Measurements from ENCODE around the gene IL4I1. TPM values are rescaled to one million over a fixed set of nuclear protein-coding genes. Genes with fewer than 3 reads are reported as not detected.

Gene IL4I1
- total and polyA plus RNA-seq, 12 donors, result 0.26 to 26.9 (median 0.57) TPM; not detected in 3

- intact Hi-C loops (cut with DNase I), result loop anchor here in 5 of 10 donors (5.0 to 10.0 kb wide), 3 partner anchors 48 to 350 kb away; partner anchors contain the start of genes MED25 (in 4 of the 5), FCGRT (in 1 of the 5) and PRMT1 (in 1 of the 5)
- Histone ChIP-seq H3K9me3 (no peaks in the 10 kb centered on the region), H3K27me3 (no peaks in the 10 kb centered on the region), H3K27ac (peak overlapping the region in 5 of 10 donors; percentile 40 to 96 (median 60)), H3K4me3 (no peak overlapping the region), H3K4me1 (peaks cover 17 to 43% (median 41%) of the 10 kb centered on the region in 9 donors), H3K36me3 (peaks cover 0 to 52% (median 13%) of the 10 kb centered on the region in 9 donors)
- DNase-seq, result no peak
- ATAC-seq, result no peak
- 91 to 92% methylated on average over 13 of the region's 13 CpGs for WGBS, 2 donors
- TF ChIP-seq CTCF (IDR thresholded peaks at IDR 0.05), result no peak
Measured at GRCh38 chr19:49864890-49865289, 31.8 kb downstream of the IL4I1 start.

DNA sequence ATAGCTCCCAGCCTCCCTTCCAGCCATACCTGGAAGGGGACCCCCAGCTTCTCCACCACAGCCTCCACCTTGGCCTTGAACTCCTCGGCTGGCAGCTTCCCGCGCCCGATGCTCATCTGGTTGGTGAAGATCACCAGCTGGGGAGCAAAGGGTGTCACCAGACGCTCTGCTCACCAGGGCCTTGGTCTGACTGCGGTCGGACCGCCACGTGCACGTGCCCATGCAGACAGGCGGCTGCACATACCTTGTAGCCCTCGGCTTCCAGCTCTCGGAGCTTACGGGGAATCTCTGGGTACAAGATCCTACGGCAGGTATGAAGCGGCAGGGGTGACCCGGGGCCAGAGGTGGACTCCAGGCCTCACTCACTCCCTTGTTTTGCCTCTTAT, 32.8 kb downstream of the IL4I1 start:
- Histone ChIP-seq H3K27ac (no peak overlapping the region), H3K4me1 (peaks cover 14 to 39% (median 37%) of the 10 kb centered on the region in 9 donors), H3K36me3 (peaks cover 0 to 61% (median 18%) of the 10 kb centered on the region in 9 donors), H3K4me3 (no peak overlapping the region), H3K27me3 (no peaks in the 10 kb centered on the region), H3K9me3 (no peaks in the 10 kb centered on the region)
- TF ChIP-seq CTCF (IDR thresholded peaks at IDR 0.05), result no peak
- intact Hi-C loops (cut with DNase I), result loop anchor here in 1 of 10 donors (10.0 kb wide), 1 partner anchor 349 kb away; the partner anchor contains the start of gene FCGRT
- ATAC-seq (no peak), DNase-seq (no peak)
- 86 to 92% methylated on average over 17 of the region's 17 CpGs for WGBS, 2 donors

- no peak for TF ChIP-seq CTCF (IDR thresholded peaks at IDR 0.05)
- WGBS, 2 donors, result 91 to 92% methylated on average over 24 of the region's 24 CpGs
- H3K4me1 ChIP-seq, result peaks cover 12 to 33% (median 32%) of the 10 kb centered on the region in 9 donors
- H3K4me3 ChIP-seq, result no peak overlapping the region
- intact Hi-C loops (cut with DNase I), result loop anchor here in 1 of 10 donors (10.0 kb wide), 1 partner anchor 349 kb away; the partner anchor contains the start of gene FCGRT
- peaks cover 0 to 66% (median 18%) of the 10 kb centered on the region in 9 donors for H3K36me3 ChIP-seq
- H3K9me3 ChIP-seq, result no peaks in the 10 kb centered on the region
- no peaks in the 10 kb centered on the region for H3K27me3 ChIP-seq
- DNase-seq, result no peak
- ATAC-seq, result no peak
- no peak overlapping the region for H3K27ac ChIP-seq
Measured at GRCh38 chr19:49863254-49863934, 33.3 kb downstream of the IL4I1 start.

DNA sequence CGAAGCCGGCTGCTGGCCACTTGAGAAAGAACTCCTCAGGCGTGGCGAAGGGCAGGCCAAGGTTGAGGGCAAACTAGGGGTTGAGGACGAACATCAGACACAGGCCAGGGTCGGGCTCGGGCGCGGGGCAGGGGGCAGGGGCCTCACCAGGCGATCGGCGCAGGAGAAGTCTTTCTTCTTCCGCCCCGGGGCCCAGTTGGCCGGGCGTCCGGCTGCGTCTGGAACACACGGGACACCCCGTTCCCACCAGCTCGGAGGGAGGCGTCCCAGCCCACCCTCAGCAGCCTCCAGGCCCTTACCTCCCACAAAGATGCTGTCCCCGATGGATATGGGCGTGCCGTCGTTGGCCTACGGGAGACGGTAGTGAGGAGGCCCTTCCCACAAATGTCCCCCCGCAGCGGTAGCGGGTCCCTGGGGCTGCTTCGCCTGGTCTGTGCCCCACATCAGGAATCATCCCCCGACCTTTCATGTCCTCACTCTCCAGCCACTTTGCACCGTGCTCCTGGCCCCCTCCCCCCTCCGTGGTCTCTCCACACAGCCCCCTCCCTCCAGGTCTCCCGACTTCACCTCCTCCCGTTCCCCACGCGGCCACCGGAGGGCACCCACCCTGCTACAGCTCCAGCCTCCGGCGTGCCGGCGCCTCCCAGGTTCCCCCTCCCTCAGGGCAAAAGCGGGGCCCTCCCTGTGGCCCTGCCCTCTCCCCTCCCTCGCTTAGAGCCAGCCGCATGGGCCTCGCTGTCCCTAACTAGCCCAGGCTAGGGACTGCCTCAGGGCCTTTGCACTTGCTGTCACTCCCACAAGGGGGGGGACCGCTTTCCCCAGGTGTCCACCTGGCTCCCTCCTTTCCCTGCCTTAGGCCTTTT, 34.1 kb downstream of the IL4I1 start:
- H3K9me3 ChIP-seq, result no peaks in the 10 kb centered on the region
- no peak overlapping the region for H3K27ac ChIP-seq
- peaks cover 12 to 30% (median 24%) of the 10 kb centered on the region in 9 donors for H3K4me1 ChIP-seq
- WGBS, 2 donors, result 56 to 73% methylated on average over 49 of the region's 49 CpGs
- no peak for DNase-seq
- no peak overlapping the region for H3K4me3 ChIP-seq
- peak in 1 of 9 donors; percentile 4 for TF ChIP-seq CTCF (IDR thresholded peaks at IDR 0.05)
- ATAC-seq, result no peak
- H3K36me3 ChIP-seq, result peaks cover 0 to 74% (median 25%) of the 10 kb centered on the region in 9 donors
- intact Hi-C loops (cut with DNase I), result loop anchor here in 1 of 10 donors (10.0 kb wide), 1 partner anchor 348 kb away; the partner anchor contains the start of gene FCGRT
- no peaks in the 10 kb centered on the region for H3K27me3 ChIP-seq

All from heart right ventricle (tissue), 16 donors.